Measurements from ENCODE around the gene ARAP3. TPM values are rescaled to one million over a fixed set of nuclear protein-coding genes. Genes with fewer than 3 reads are reported as not detected.

Gene ARAP3
- total RNA-seq, 3 donors from 2014 or later, result 2.6 to 12.1 (median 5.9) TPM

- Histone ChIP-seq H3K4me3 (no peak overlapping the region), H3K27ac (no peak overlapping the region), H3K27me3 (no peaks in the 10 kb centered on the region), H3K9me3 (no peaks in the 10 kb centered on the region), H3K4me1 (no peaks in the 10 kb centered on the region), H3K36me3 (no peaks in the 10 kb centered on the region)
- DNase-seq (ENCODE audit: low spot score in 2 of 2), result no peak
- TF ChIP-seq POLR2A (IDR thresholded peaks at IDR 0.05), result no peak
- TF ChIP-seq POLR2AphosphoS5 (IDR thresholded peaks at IDR 0.05), result no peak
- no peak for TF ChIP-seq CTCF (IDR thresholded peaks at IDR 0.05)
- intact Hi-C loops (cut with DNase I; ENCODE audit: low total_unique reads), result no loop called here
Measured at GRCh38 chr5:141656396-141656795, 25.6 kb downstream of the ARAP3 start.

- peaks cover 0 to 5% of the 10 kb centered on the region in 2 donors for H3K4me1 ChIP-seq
- H3K36me3 ChIP-seq, result no peaks in the 10 kb centered on the region
- TF ChIP-seq POLR2A (IDR thresholded peaks at IDR 0.05) (no peak), POLR2AphosphoS5 (IDR thresholded peaks at IDR 0.05) (no peak), CTCF (IDR thresholded peaks at IDR 0.05) (no peak)
- no peak overlapping the region for H3K27ac ChIP-seq
- no peak overlapping the region for H3K4me3 ChIP-seq
- no peak for DNase-seq (ENCODE audit: low spot score in 2 of 2)
- H3K9me3 ChIP-seq, result no peaks in the 10 kb centered on the region
- no peaks in the 10 kb centered on the region for H3K27me3 ChIP-seq
- intact Hi-C loops (cut with DNase I; ENCODE audit: low total_unique reads), result no loop called here
Measured at GRCh38 chr5:141655020-141655419, 27.0 kb downstream of the ARAP3 start.

GRCh38 chr5:141654298-141654697 lies 27.7 kb downstream of the ARAP3 start:
- no peak for DNase-seq (ENCODE audit: low spot score in 2 of 2)
- Histone ChIP-seq H3K27me3 (no peaks in the 10 kb centered on the region), H3K36me3 (no peaks in the 10 kb centered on the region), H3K4me3 (no peak overlapping the region), H3K27ac (no peak overlapping the region), H3K4me1 (peaks cover 0 to 5% of the 10 kb centered on the region in 2 donors), H3K9me3 (no peaks in the 10 kb centered on the region)
- TF ChIP-seq CTCF (IDR thresholded peaks at IDR 0.05) (no peak), POLR2AphosphoS5 (IDR thresholded peaks at IDR 0.05) (no peak), POLR2A (IDR thresholded peaks at IDR 0.05) (no peak)
- intact Hi-C loops (cut with DNase I; ENCODE audit: low total_unique reads), result no loop called here

- DNase-seq (ENCODE audit: low spot score in 2 of 2), result no peak
- peak overlapping the region; percentile 52 to 82 for H3K27ac ChIP-seq
- intact Hi-C loops (cut with DNase I; ENCODE audit: low total_unique reads), result no loop called here
- H3K36me3 ChIP-seq, result no peaks in the 10 kb centered on the region
- H3K4me1 ChIP-seq, result peaks cover 0 to 5% of the 10 kb centered on the region in 2 donors
- peak overlapping the region; percentile 70 to 76 (median 74) for H3K4me3 ChIP-seq
- TF ChIP-seq POLR2AphosphoS5 (IDR thresholded peaks at IDR 0.05), result no peak
- TF ChIP-seq POLR2A (IDR thresholded peaks at IDR 0.05), result no peak
- TF ChIP-seq CTCF (IDR thresholded peaks at IDR 0.05), result no peak
- H3K27me3 ChIP-seq, result no peaks in the 10 kb centered on the region
- no peaks in the 10 kb centered on the region for H3K9me3 ChIP-seq
Measured at GRCh38 chr5:141651728-141652105, 30.3 kb downstream of the ARAP3 start.

- TF ChIP-seq POLR2A (IDR thresholded peaks at IDR 0.05) (no peak), POLR2AphosphoS5 (IDR thresholded peaks at IDR 0.05) (peak in 1 of 3 donors; percentile 13), CTCF (IDR thresholded peaks at IDR 0.05) (no peak)
- peak; percentile 81 to 93 for DNase-seq (ENCODE audit: low spot score in 2 of 2)
- Histone ChIP-seq H3K36me3 (no peaks in the 10 kb centered on the region), H3K4me1 (peaks cover 0 to 5% of the 10 kb centered on the region in 2 donors), H3K9me3 (no peaks in the 10 kb centered on the region), H3K4me3 (peak within 1 kb of the TSS; percentile 70 to 76 (median 74)), H3K27ac (peak within 1 kb of the TSS; percentile 52 to 82), H3K27me3 (no peaks in the 10 kb centered on the region)
- intact Hi-C loops (cut with DNase I; ENCODE audit: low total_unique reads), result no loop called here
Measured at GRCh38 chr5:141650851-141651727, 30.9 kb downstream of the ARAP3 start, which contains the start of gene FCHSD1. Gene FCHSD1, minus strand, starts transcription at chr5:141651418. Its CDS starts 50 bp downstream, at chr5:141651368.
